ENCODE results near the gene KIF3C.

- TF ChIP-seq, protein P1, sequence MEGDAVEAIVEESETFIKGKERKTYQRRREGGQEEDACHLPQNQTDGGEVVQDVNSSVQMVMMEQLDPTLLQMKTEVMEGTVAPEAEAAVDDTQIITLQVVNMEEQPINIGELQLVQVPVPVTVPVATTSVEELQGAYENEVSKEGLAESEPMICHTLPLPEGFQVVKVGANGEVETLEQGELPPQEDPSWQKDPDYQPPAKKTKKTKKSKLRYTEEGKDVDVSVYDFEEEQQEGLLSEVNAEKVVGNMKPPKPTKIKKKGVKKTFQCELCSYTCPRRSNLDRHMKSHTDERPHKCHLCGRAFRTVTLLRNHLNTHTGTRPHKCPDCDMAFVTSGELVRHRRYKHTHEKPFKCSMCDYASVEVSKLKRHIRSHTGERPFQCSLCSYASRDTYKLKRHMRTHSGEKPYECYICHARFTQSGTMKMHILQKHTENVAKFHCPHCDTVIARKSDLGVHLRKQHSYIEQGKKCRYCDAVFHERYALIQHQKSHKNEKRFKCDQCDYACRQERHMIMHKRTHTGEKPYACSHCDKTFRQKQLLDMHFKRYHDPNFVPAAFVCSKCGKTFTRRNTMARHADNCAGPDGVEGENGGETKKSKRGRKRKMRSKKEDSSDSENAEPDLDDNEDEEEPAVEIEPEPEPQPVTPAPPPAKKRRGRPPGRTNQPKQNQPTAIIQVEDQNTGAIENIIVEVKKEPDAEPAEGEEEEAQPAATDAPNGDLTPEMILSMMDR (IDR thresholded peaks at IDR 0.05), result no peak
- no peak for TF ChIP-seq EZH2 (IDR thresholded peaks at IDR 0.05)
- no peak for TF ChIP-seq EZH2phosphoT487 (IDR thresholded peaks at IDR 0.05)
Measured at GRCh38 chr2:25960920-25961319, 21.4 kb downstream of the KIF3C start.
